Mesendoderm (in vitro differentiated cells): ENCODE data around the gene WNT7A.

Experiments used
- DNase-seq: peaks from one replicate; pipeline ENCODE4 v3.0.0; 2013
- H2AK5ac ChIP-seq: 2 replicates; pipeline ENCODE4 v1.6.1; 2013; ENCODE audit warnings: low read length, inconsistent platforms
- H2BK120ac ChIP-seq: 2 replicates; pipeline ENCODE4 v1.6.1; 2013; ENCODE audit warnings: low read depth, mild to moderate bottlenecking, low read length, moderate library complexity, mixed read lengths
- H2BK15ac ChIP-seq: replicated peaks from 2 replicates; pipeline ENCODE4 v1.6.1; 2013; ENCODE audit warnings: low read depth, mild to moderate bottlenecking, moderate library complexity
- H2BK5ac ChIP-seq: 2 replicates; pipeline ENCODE4 v1.6.1; 2013; ENCODE audit warnings: low read length, inconsistent platforms
- H3K18ac ChIP-seq: 2 replicates; pipeline ENCODE4 v1.6.1; 2013; ENCODE audit warnings: mild to moderate bottlenecking, low read length, mixed read lengths
- H3K23ac ChIP-seq: one replicate; pipeline ENCODE4 v1.6.1; 2013; ENCODE audit warnings: low read length
- H3K27ac ChIP-seq: 2 replicates; pipeline ENCODE4 v1.5.1; 2013; ENCODE audit warnings: low read depth, mild to moderate bottlenecking, inconsistent platforms, low read length, moderate library complexity
- H3K27me3 ChIP-seq: 2 replicates; pipeline ENCODE4 v1.6.1; 2013; ENCODE audit warnings: low read length, control low read depth, mild to moderate bottlenecking, inconsistent platforms; ENCODE audit not compliant: insufficient read depth, poor library complexity
- H3K36me3 ChIP-seq: 2 replicates; pipeline ENCODE4 v1.6.1; 2013; ENCODE audit warnings: low read length, inconsistent platforms; ENCODE audit not compliant: control insufficient read depth, insufficient read depth
- H3K4ac ChIP-seq: one replicate; pipeline ENCODE4 v1.6.1; 2013; ENCODE audit warnings: low read depth, mild to moderate bottlenecking, low read length, moderate library complexity
- H3K4me1 ChIP-seq: 2 replicates; pipeline ENCODE4 v1.6.1; 2013; ENCODE audit warnings: low read depth, low read length, inconsistent platforms; ENCODE audit not compliant: control insufficient read depth
- H3K4me2 ChIP-seq: 2 replicates; pipeline ENCODE4 v1.6.1; 2013; ENCODE audit warnings: low read length
- H3K4me3 ChIP-seq: 2 replicates; pipeline ENCODE4 v1.5.1; 2013; ENCODE audit warnings: mild to moderate bottlenecking, low read length
- H3K56ac ChIP-seq: one replicate; pipeline ENCODE4 v1.6.1; 2013; ENCODE audit warnings: low read length
- H3K79me1 ChIP-seq: 2 replicates; pipeline ENCODE4 v1.6.1; 2013; ENCODE audit warnings: low read length, inconsistent platforms
- H3K79me2 ChIP-seq: 2 replicates; pipeline ENCODE4 v1.6.1; 2013; ENCODE audit warnings: mild to moderate bottlenecking, low read length; ENCODE audit not compliant: control insufficient read depth, insufficient read depth
- H3K9ac ChIP-seq: 2 replicates; pipeline ENCODE4 v1.6.1; 2013; ENCODE audit warnings: low read length, inconsistent platforms
- H4K5ac ChIP-seq: one replicate; pipeline ENCODE4 v1.6.1; 2013; ENCODE audit warnings: low read length
- H4K8ac ChIP-seq: one replicate; pipeline ENCODE4 v1.6.1; 2013; ENCODE audit warnings: low read depth, mild to moderate bottlenecking, control low read depth, low read length, moderate library complexity
- WGBS: extraction: QIAGEN DNeasy Blood & Tissue Kit; methylation state at CpG from one replicate; pipeline ENCODE4 v1.1.7; 2013; ENCODE audit warnings: low lambda C conversion rate, missing lambda C conversion rate; ENCODE audit not compliant: insufficient coverage; ENCODE audit errors: extremely low coverage; 5-methylcytosine and 5-hydroxymethylcytosine counted together

Gene WNT7A

DNA sequence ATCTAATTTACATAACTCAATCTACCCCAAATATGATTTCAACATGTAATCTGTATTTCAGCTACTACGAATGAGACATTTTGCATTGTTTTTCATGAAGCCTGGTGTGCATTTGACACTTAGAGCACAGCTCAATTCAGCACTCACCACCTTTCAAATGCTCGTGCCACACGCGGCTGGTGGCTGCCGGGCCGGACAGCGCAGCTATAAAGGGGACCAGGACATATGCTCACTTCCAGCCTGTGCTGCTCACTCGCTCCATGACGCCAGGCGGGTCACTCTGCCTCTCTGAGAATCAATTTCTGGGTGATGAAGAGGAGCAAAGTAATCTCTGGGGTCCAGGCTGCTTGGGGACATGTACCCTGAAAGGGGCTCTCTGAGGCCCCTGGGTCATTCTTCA is 93.1 kb downstream of the WNT7A start:
- no peaks in the 10 kb centered on the region for H3K27me3 ChIP-seq
- DNase-seq = no peak
- H3K27ac ChIP-seq = no peak overlapping the region
- H3K18ac ChIP-seq = no peak overlapping the region
- H2BK5ac ChIP-seq = no peak overlapping the region
- H2AK5ac ChIP-seq = no peak overlapping the region
- no peak overlapping the region for H4K8ac ChIP-seq
- no peak overlapping the region for H3K23ac ChIP-seq
- no peak overlapping the region for H2BK120ac ChIP-seq
- H2BK15ac ChIP-seq = no peak overlapping the region
- H3K36me3 ChIP-seq = no peaks in the 10 kb centered on the region
- H4K5ac ChIP-seq = no peak overlapping the region
- no peak overlapping the region for H3K56ac ChIP-seq
- H3K4ac ChIP-seq = no peak overlapping the region
- WGBS = 100% methylated on average over 1 of the region's 10 CpGs
- no peak overlapping the region for H3K9ac ChIP-seq
- no peak overlapping the region for H3K4me3 ChIP-seq
- H3K4me2 ChIP-seq = no peak overlapping the region
- no peaks in the 10 kb centered on the region for H3K79me2 ChIP-seq
- H3K79me1 ChIP-seq = no peaks in the 10 kb centered on the region
- peaks cover 1% of the 10 kb centered on the region for H3K4me1 ChIP-seq

DNA sequence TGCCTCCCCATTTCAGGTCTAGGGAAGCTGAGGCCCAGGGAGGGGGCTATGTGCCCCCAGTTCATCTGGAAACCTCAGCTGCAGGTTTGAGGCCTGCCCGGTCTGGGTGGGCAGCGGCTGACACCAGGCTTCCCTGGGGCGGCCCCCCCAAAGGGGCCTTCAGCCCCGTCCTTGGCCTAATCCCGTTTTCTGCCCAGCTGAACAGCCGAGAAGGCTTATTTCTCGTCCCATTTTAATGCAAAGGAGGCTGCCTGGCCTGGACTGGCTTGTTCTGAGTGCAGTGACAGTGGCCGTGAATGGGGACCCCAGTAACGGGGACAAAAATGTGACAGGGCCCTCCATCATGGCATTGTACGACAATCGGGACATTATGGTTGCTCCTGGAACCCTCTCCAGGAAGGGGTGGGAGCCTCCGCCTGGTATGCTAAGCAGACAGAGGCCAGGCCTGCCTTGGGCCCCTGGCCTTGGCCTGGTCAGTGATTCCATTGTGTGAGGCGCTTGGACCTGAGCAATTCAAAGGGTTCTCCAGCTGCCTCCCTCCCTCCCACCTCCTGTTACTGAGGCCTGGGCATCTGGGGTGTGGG is 93.9 kb downstream of the WNT7A start:
- no peaks in the 10 kb centered on the region for H3K36me3 ChIP-seq
- no peak overlapping the region for H2BK5ac ChIP-seq
- no peak overlapping the region for H3K18ac ChIP-seq
- H2BK15ac ChIP-seq = no peak overlapping the region
- DNase-seq = no peak
- H4K5ac ChIP-seq = no peak overlapping the region
- H3K4ac ChIP-seq = no peak overlapping the region
- no peak overlapping the region for H3K4me3 ChIP-seq
- no peak overlapping the region for H4K8ac ChIP-seq
- peaks cover 1% of the 10 kb centered on the region for H3K4me1 ChIP-seq
- H3K79me1 ChIP-seq = no peaks in the 10 kb centered on the region
- no peak overlapping the region for H2AK5ac ChIP-seq
- no peak overlapping the region for H3K4me2 ChIP-seq
- H3K9ac ChIP-seq = no peak overlapping the region
- H3K27ac ChIP-seq = no peak overlapping the region
- no peak overlapping the region for H3K23ac ChIP-seq
- no peaks in the 10 kb centered on the region for H3K27me3 ChIP-seq
- H3K79me2 ChIP-seq = no peaks in the 10 kb centered on the region
- WGBS = no CpG with 5 or more reads among the region's 13 CpGs
- peak overlapping the region; percentile 22 for H3K56ac ChIP-seq
- H2BK120ac ChIP-seq = no peak overlapping the region

DNA sequence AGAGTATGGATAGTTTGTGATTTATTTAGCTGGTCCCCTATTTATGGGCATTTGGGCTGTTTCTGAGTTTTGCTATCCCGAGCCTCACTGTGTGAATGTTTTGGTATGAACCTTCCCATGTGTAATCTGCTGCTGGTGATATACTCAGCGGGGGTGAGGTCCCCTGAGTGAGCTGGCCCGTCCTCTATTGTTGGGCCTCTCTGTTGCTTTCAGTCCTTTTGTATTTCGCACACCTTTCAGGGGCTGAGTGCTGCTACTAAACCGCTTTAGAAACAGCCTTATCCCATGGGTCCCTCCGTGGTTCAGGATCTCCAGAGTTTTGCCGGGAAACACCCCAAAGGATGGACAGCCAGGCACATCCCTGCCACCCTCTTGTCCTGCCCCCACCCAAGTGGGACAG is 94.5 kb downstream of the WNT7A start:
- DNase-seq = no peak
- Histone ChIP-seq H3K27me3 (no peaks in the 10 kb centered on the region), H3K4me3 (no peak overlapping the region)

DNA sequence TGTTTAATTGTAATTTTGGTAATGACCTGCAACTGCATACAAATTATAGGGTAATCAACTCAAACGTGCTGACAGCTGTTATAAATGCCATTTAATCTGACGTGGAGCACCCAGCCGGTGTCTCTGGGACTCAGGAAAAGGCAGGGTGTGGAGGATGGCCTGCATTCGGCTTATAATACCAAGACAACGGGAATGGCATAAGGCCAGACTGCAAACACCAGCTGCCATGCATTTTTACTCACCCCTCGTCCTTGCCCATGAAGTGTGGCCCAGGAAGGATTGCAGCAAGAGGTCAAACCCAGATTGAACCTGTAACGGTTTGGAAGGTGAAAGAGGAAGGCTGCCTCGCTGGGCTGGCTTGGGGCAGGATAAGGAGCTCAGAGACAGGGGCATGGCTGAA is 96.4 kb downstream of the WNT7A start:
- no peaks in the 10 kb centered on the region for H3K36me3 ChIP-seq
- H3K4me3 ChIP-seq = no peak overlapping the region
- H3K79me1 ChIP-seq = no peaks in the 10 kb centered on the region
- H2BK120ac ChIP-seq = no peak overlapping the region
- H3K4ac ChIP-seq = no peak overlapping the region
- H3K4me2 ChIP-seq = no peak overlapping the region
- no peak overlapping the region for H4K5ac ChIP-seq
- H3K56ac ChIP-seq = no peak overlapping the region
- no peak overlapping the region for H3K23ac ChIP-seq
- no peak overlapping the region for H2AK5ac ChIP-seq
- no peak overlapping the region for H3K9ac ChIP-seq
- H2BK5ac ChIP-seq = no peak overlapping the region
- DNase-seq = no peak
- H3K27me3 ChIP-seq = no peaks in the 10 kb centered on the region
- no peak overlapping the region for H3K27ac ChIP-seq
- no peaks in the 10 kb centered on the region for H3K79me2 ChIP-seq
- no peak overlapping the region for H3K18ac ChIP-seq
- no peak overlapping the region for H4K8ac ChIP-seq
- H3K4me1 ChIP-seq = peaks cover 1% of the 10 kb centered on the region
- H2BK15ac ChIP-seq = no peak overlapping the region
- WGBS = no CpG with 5 or more reads among the region's 8 CpGs

More for the DNA sequence above, 94.5 kb downstream of the WNT7A start:
- Histone ChIP-seq H3K18ac (no peak overlapping the region), H3K56ac (peak overlapping the region; percentile 6), H4K8ac (no peak overlapping the region), H4K5ac (no peak overlapping the region), H3K79me2 (no peaks in the 10 kb centered on the region), H2AK5ac (no peak overlapping the region), H3K4me1 (peaks cover 1% of the 10 kb centered on the region), H3K36me3 (no peaks in the 10 kb centered on the region), H2BK5ac (no peak overlapping the region), H2BK15ac (no peak overlapping the region), H3K9ac (no peak overlapping the region), H3K79me1 (no peaks in the 10 kb centered on the region), H3K27ac (no peak overlapping the region), H3K4me2 (no peak overlapping the region), H2BK120ac (no peak overlapping the region), H3K4ac (no peak overlapping the region), H3K23ac (no peak overlapping the region)
- WGBS = no CpG with 5 or more reads among the region's 7 CpGs

DNA sequence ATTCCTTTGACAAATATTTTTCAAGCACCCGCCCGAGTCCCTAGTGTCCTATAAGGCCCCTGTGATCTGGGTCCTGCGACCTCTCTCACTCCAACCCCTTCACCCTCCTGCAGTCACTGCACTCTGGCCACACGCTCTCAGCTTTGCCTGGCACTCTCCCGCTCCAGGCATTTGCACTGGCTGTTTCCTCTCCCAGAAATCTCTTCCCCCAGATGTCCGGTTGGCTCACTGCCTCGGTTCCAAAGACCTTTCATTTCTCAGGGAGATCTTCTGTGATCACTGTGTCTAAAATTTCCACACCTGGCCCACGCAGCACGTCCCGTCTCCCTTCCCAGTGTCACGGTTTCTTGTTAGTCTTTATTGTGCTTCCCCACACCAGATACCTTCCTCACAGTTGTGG is 97.4 kb downstream of the WNT7A start:
- Histone ChIP-seq H3K36me3 (no peaks in the 10 kb centered on the region), H3K23ac (no peak overlapping the region), H3K56ac (no peak overlapping the region), H3K27ac (no peak overlapping the region), H2AK5ac (no peak overlapping the region), H2BK15ac (no peak overlapping the region), H3K79me2 (no peaks in the 10 kb centered on the region), H3K4ac (no peak overlapping the region), H3K9ac (no peak overlapping the region), H3K4me1 (peaks cover 1% of the 10 kb centered on the region), H3K4me2 (no peak overlapping the region), H3K18ac (no peak overlapping the region), H2BK120ac (no peak overlapping the region), H3K79me1 (no peaks in the 10 kb centered on the region), H4K8ac (no peak overlapping the region), H2BK5ac (no peak overlapping the region), H3K27me3 (no peaks in the 10 kb centered on the region), H3K4me3 (no peak overlapping the region), H4K5ac (no peak overlapping the region)
- no CpG with 5 or more reads among the region's 11 CpGs for WGBS
- no peak for DNase-seq

DNA sequence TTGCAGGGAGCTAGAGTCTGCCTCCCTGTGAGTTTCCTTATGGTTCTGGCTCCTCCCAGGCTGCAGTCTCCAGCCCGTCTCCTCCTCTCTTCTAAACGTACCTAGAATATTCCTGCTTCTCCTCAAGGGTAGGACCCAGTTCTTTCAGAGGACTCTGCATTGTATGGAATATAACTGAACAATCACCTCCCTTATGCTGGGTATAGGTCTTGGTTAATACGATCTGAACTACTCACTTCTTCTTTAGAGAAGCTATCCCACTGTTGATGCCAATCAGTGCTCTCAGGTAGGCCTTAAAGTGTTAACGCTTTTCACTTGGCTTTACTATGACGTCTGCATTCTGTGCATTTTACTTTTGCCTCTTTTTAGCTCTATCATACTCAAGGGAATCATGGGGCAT is 98.5 kb downstream of the WNT7A start:
- Histone ChIP-seq H4K5ac (no peak overlapping the region), H3K4me3 (no peak overlapping the region), H3K23ac (no peak overlapping the region), H3K18ac (no peak overlapping the region), H2BK120ac (no peak overlapping the region), H3K27ac (no peak overlapping the region), H4K8ac (no peak overlapping the region), H3K79me2 (no peaks in the 10 kb centered on the region), H2AK5ac (no peak overlapping the region), H2BK5ac (no peak overlapping the region), H3K4me1 (peaks cover 1% of the 10 kb centered on the region), H3K36me3 (no peaks in the 10 kb centered on the region), H2BK15ac (no peak overlapping the region), H3K9ac (no peak overlapping the region), H3K56ac (no peak overlapping the region), H3K27me3 (no peaks in the 10 kb centered on the region), H3K79me1 (no peaks in the 10 kb centered on the region), H3K4ac (no peak overlapping the region), H3K4me2 (no peak overlapping the region)
- DNase-seq = no peak
- no CpG with 5 or more reads among the region's 5 CpGs for whole genome bisulfite sequencing
